Osteoblast (primary cell): ENCODE measurements around the gene CYP2A7. TPM values are rescaled to one million over a fixed set of nuclear protein-coding genes. Genes with fewer than 3 reads are reported as not detected.
"Not testable (repeated sequence)": the region's sequence is repeated elsewhere in the genome, so short reads cannot be mapped to it uniquely, and the experiment has no call there.

Source experiments
- DNase-seq: peaks from one replicate; pipeline ENCODE4 v3.0.0; 2011; ENCODE audit warnings: low spot score, mixed read lengths; ENCODE audit not compliant: insufficient read length; ENCODE audit errors: missing footprints
- H2AFZ ChIP-seq: 2 replicates; pipeline ENCODE4 v1.6.0; 2011; ENCODE audit warnings: mild to moderate bottlenecking, low read length
- H3K27ac ChIP-seq: 2 replicates; pipeline ENCODE4 v1.5.1; 2011; ENCODE audit warnings: mild to moderate bottlenecking, low read depth, low read length, moderate library complexity
- H3K27me3 ChIP-seq: 2 replicates; pipeline ENCODE4 v1.6.0; 2012; ENCODE audit warnings: mild to moderate bottlenecking, control low read depth, inconsistent platforms, low read length, moderate library complexity; ENCODE audit not compliant: insufficient read depth
- H3K36me3 ChIP-seq: 2 replicates; pipeline ENCODE4 v1.5.1; 2011; ENCODE audit warnings: mild to moderate bottlenecking, low read length, control low read depth, moderate library complexity; ENCODE audit not compliant: insufficient read depth
- H3K4me1 ChIP-seq: 2 replicates; pipeline ENCODE4 v1.5.1; 2011; ENCODE audit warnings: mild to moderate bottlenecking, low read length, control low read depth, moderate library complexity; ENCODE audit not compliant: insufficient read depth
- H3K4me2 ChIP-seq: 2 replicates; pipeline ENCODE4 v1.6.0; 2011; ENCODE audit warnings: mild to moderate bottlenecking, low read length; ENCODE audit not compliant: insufficient read depth
- H3K4me3 ChIP-seq: fragments of 200-600 bp; sonication (generic); 3 replicates; pipeline ENCODE4 v1.5.1; 2012; ENCODE audit warnings: mild to moderate bottlenecking, low read length, inconsistent platforms; ENCODE audit not compliant: insufficient read depth
- H3K79me2 ChIP-seq: 2 replicates; pipeline ENCODE4 v1.6.0; 2012; ENCODE audit warnings: mild to moderate bottlenecking, low read length, control low read depth, inconsistent platforms; ENCODE audit not compliant: insufficient read depth
- H3K9me3 ChIP-seq: 2 replicates; pipeline ENCODE4 v1.5.1; 2011; ENCODE audit warnings: low read depth, low read length, control low read depth
- H4K20me1 ChIP-seq: 2 replicates; pipeline ENCODE4 v1.6.0; 2012; ENCODE audit warnings: mild to moderate bottlenecking, low read length, control low read depth; ENCODE audit not compliant: insufficient read depth
- total RNA-seq: library from RNA; depleted of rRNA; stranded (reverse); fragments of >200 nt; gene quantifications from 2 replicates; pipeline ENCODE4 v1.2.3, GENCODE V29; 2012
- TF ChIP-seq, protein P1 (sequence below): IDR thresholded peaks from 2 replicates; pipeline ENCODE4 v1.5.1; 2011; ENCODE audit warnings: mild to moderate bottlenecking, low read depth, low read length, moderate library complexity; ENCODE audit errors: extremely low read depth

Gene CYP2A7
- total RNA-seq, 1 donor, result not detected

DNA sequence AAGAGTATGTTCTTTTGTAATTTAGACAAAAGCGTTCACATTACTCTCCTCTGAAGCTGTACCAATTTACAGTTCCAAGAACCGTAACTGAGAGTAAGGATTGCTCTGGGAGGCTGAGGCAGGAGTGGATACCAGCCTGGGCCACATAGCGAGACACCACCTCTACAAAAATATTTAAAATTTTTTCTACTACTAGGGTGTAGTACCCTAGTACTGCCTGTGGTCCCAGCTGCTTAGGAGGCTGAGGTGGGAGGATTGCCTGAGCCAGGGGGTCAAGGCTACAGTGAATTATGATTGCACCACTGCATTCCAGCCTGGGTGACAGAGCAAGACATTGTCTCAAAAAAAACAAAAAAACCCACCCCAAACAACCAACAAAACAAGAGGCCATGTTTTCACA, 19.7 kb downstream of the CYP2A7 start:
- Histone ChIP-seq H2AFZ (no peak overlapping the region), H3K4me2 (no peak overlapping the region), H3K4me3 (no peak overlapping the region), H3K27ac (no peak overlapping the region), H4K20me1 (no peaks in the 10 kb centered on the region), H3K27me3 (no peaks in the 10 kb centered on the region), H3K79me2 (no peaks in the 10 kb centered on the region), H3K36me3 (no peaks in the 10 kb centered on the region), H3K9me3 (no peaks in the 10 kb centered on the region), H3K4me1 (no peaks in the 10 kb centered on the region)
- DNase-seq, result no peak
- TF ChIP-seq, protein P1, sequence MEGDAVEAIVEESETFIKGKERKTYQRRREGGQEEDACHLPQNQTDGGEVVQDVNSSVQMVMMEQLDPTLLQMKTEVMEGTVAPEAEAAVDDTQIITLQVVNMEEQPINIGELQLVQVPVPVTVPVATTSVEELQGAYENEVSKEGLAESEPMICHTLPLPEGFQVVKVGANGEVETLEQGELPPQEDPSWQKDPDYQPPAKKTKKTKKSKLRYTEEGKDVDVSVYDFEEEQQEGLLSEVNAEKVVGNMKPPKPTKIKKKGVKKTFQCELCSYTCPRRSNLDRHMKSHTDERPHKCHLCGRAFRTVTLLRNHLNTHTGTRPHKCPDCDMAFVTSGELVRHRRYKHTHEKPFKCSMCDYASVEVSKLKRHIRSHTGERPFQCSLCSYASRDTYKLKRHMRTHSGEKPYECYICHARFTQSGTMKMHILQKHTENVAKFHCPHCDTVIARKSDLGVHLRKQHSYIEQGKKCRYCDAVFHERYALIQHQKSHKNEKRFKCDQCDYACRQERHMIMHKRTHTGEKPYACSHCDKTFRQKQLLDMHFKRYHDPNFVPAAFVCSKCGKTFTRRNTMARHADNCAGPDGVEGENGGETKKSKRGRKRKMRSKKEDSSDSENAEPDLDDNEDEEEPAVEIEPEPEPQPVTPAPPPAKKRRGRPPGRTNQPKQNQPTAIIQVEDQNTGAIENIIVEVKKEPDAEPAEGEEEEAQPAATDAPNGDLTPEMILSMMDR, result no peak

DNA sequence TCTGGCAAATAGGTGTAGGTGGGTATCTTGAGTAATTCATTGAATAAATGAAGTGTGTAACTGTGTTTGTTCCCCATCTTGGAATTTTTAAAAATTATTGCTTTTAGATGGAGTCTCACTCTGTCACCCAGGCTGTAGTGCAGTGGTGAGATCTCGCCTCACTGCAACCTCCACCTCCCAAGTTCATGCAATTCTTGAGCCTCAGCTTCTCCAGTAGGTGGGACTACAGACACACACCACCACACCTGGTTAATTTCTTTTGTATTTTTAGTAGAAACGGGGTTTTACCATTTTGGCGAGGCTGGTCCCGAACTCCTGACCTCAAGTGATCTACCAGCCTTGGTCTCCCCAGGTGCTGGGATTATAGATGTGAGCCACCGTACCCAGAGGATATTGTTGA, 23.9 kb downstream of the CYP2A7 start:
- no peak for DNase-seq
- Histone ChIP-seq H3K27ac (no peak overlapping the region), H4K20me1 (no peaks in the 10 kb centered on the region), H3K36me3 (no peaks in the 10 kb centered on the region), H2AFZ (no peak overlapping the region), H3K9me3 (no peaks in the 10 kb centered on the region), H3K4me2 (no peak overlapping the region), H3K4me3 (no peak overlapping the region), H3K79me2 (no peaks in the 10 kb centered on the region), H3K4me1 (no peaks in the 10 kb centered on the region), H3K27me3 (no peaks in the 10 kb centered on the region)
- TF ChIP-seq, protein P1, result no peak

DNA sequence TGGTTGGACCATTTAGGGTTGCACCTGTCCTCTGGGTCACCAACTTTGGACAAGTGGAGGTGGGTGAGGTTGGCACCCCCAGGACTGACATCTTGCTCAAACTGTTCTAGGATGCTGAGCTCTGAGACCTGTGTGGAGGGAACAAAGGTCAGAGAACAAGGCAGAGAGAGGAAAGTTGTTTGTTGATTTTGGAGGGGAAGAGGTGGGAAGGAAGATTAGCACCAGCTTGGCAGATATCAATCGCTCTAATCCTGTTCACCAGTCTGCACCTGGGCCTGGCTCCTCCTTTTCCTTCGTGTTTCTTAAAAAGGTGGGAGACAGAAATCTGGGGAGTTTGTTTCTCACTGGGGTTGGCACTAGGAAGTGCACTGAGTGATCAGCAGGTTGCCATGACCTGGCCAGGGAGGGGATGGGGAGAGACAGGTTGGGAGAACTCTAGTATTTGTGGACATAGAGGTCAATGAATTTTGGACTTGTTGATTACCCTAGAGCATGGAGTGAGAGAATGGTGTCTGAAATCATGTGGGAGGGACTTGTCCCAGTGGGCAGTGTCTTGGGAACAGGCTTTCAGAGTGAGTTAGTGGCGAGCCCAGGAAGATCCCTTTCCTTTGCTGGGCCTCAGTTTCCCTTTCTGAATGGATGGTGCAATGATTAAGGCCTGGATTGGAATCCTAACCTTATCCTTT, 29.4 kb downstream of the CYP2A7 start:
- not testable (repeated sequence) for H3K36me3 ChIP-seq, H3K27ac ChIP-seq, H3K4me1 ChIP-seq, H3K9me3 ChIP-seq, H2AFZ ChIP-seq, H3K79me2 ChIP-seq, H3K27me3 ChIP-seq, H3K4me3 ChIP-seq, H3K4me2 ChIP-seq, H4K20me1 ChIP-seq
- peak; percentile 35 for DNase-seq

DNA sequence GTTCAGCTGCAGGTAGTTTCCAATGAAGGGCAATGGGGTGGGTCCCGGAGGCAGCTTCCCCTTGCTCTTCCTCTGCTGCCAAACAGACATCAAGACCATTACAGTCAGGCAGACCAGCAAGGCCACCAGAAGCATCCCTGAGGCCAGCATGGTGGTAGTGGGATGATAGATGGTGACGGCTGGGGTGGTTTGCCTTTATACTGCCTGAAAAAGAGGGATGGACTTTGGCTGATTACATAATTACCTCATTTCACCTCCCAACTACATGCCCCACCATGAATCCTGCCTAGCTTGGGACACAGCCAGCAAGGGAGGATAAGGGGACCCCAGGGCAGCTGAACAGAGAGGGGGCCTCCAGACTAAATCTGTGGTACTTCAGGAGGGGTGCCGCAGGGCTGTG, 31.8 kb downstream of the CYP2A7 start, which contains the start of gene CYP2A6:
Gene CYP2A6 (minus strand): TSS at position 171 of the 400 bp plus-strand sequence. CDS start 21 bp downstream, at position 150.
- not testable (repeated sequence) for H3K36me3 ChIP-seq, H3K27ac ChIP-seq, H2AFZ ChIP-seq, H3K27me3 ChIP-seq, H3K4me3 ChIP-seq, H3K4me2 ChIP-seq, DNase-seq, H4K20me1 ChIP-seq, H3K9me3 ChIP-seq, H3K79me2 ChIP-seq, H3K4me1 ChIP-seq

DNA sequence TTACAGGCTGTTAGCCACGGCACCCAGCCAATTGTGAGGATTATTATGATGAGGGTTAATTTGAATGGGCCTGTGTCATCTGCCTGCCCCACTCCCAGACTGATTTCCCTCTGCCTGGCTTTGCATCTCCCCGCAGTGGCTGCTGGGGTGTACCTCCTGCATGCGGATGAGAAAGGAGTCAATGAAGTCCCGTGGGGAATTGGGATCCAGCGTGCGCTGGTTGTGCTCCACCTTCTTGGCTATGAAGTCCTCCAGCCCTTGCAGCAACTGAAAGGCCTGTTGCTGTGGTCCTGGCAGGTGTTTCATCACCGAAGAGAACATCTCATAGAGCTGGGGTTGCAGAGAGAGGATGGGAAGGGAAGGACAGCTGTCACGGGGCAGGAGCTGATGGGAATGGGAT, 35.3 kb downstream of the CYP2A7 start:
- not testable (repeated sequence) for H3K79me2 ChIP-seq, H4K20me1 ChIP-seq, H3K27ac ChIP-seq, H3K4me3 ChIP-seq, H3K4me2 ChIP-seq, H3K36me3 ChIP-seq, H3K9me3 ChIP-seq, H3K27me3 ChIP-seq, DNase-seq, H3K4me1 ChIP-seq, H2AFZ ChIP-seq

DNA sequence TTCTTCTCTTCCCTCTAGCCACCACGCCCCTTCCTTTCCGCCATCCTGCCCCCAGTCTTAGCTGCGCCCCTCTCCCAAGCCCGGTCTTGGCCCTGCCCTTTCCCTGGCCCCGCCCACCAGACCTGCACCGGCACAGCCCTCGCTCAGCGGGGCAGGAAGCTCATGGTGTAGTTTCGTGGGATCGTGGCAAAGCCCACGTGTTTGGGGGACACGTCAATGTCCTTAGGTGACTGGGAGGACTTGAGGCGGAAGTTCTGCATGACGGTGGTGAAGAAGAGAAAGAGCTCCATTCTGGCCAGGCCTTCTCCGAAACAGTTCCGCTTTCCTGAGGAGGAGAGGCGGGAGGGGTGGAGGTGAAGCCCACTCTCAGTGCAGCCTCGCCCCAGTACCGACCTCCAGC, 38.4 kb downstream of the CYP2A7 start:
- H3K27me3 ChIP-seq, H3K4me3 ChIP-seq, H3K9me3 ChIP-seq, H3K4me2 ChIP-seq, DNase-seq, H3K4me1 ChIP-seq, H4K20me1 ChIP-seq, H2AFZ ChIP-seq, H3K79me2 ChIP-seq, H3K27ac ChIP-seq, H3K36me3 ChIP-seq: not testable (repeated sequence)

DNA sequence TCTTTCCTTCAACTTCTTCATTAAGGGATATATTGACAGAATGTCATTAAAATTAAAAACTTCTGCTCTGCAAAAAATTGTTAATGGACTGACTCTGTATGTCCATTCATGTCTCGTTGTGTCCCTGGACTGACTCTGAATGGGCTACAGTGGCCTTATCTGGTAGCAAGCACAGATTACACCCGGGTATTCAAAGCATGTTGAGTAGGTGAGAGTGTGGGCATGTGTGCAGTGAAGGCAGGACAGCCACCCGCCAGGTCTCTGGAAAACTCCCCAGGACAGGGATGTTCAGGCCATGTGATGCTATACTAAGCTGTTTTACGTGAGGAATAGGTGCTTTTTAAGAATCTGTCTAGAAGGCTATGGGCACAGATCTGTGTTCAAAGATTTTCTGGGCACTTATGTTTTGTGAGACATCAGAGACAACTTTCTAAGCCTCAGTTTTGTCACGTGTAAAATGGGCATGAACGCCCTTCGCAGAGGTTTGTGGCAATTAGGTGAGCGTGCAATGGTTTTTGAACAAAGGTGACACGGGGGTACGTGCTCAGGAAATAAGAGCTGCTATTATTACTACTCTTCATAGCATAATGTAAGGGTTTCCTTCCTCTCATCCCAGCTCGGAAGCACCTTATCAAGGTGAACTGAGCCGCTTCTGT, 38.9 kb downstream of the CYP2A7 start:
- H2AFZ ChIP-seq, H4K20me1 ChIP-seq, H3K27ac ChIP-seq, H3K4me3 ChIP-seq, H3K79me2 ChIP-seq, H3K9me3 ChIP-seq, H3K4me2 ChIP-seq, H3K36me3 ChIP-seq, H3K27me3 ChIP-seq, H3K4me1 ChIP-seq: not testable (repeated sequence)
- peak; percentile 6 for DNase-seq
